GM10266 (cell line): Measurements from ENCODE around the gene SIGLEC11.

Experiments
- DNase-seq: peaks from one replicate; pipeline ENCODE4 v3.0.0; 2012; ENCODE audit errors: extremely low spot score
- CTCF ChIP-seq: IDR thresholded peaks from 2 replicates; pipeline ENCODE4 v1.5.1; 2012; ENCODE audit warnings: mild to moderate bottlenecking, low read depth; ENCODE audit not compliant: control insufficient read depth, insufficient read depth; ENCODE audit errors: missing control alignments

The SIGLEC11 gene

GRCh38 chr19:49913720-49914119, 47.3 kb downstream of the SIGLEC11 start:
- no peak for DNase-seq
- TF ChIP-seq CTCF: no peak

GRCh38 chr19:49912965-49913685, 47.8 kb downstream of the SIGLEC11 start:
- TF ChIP-seq CTCF: peak; percentile 25
- no peak for DNase-seq

- no peak for TF ChIP-seq CTCF
- DNase-seq: peak; percentile 84
Observed at GRCh38 chr19:49911381-49912145, 49.4 kb downstream of the SIGLEC11 start.

GRCh38 chr19:49910179-49910578, 50.8 kb downstream of the SIGLEC11 start:
- no peak for DNase-seq
- no peak for TF ChIP-seq CTCF

GRCh38 chr19:49908480-49909420, 52.2 kb downstream of the SIGLEC11 start:
- no peak for TF ChIP-seq CTCF
- no peak for DNase-seq

- TF ChIP-seq CTCF: no peak
- DNase-seq: no peak
Observed at GRCh38 chr19:49907745-49908446, 53.1 kb downstream of the SIGLEC11 start.
